Stomach (tissue), 4 donors: ENCODE measurements around the gene FUT8.

Source experiments
- EP300 ChIP-seq: sonication (generic); formaldehyde crosslinking; IDR thresholded peaks from one replicate; pipeline ENCODE4 v1.6.1; 2017; ENCODE audit warnings: antibody characterized with exemption
- POLR2A ChIP-seq, 4 donors: fragments of 450-650 bp; IDR thresholded peaks; one replicate each; pipeline ENCODE4 v1.6.1; 2016; ENCODE audit warnings: antibody characterized with exemption in 4 of 4, control low read depth in 2 of 4, mild to moderate bottlenecking in 1 of 4, moderate library complexity in 1 of 4
- TF ChIP-seq, protein P1 (sequence below), 7 experiments: fragments of 450-650 bp in 4 of 7; fragments of 200-600 bp in 3 of 7; sonication (generic) in 3 of 7; IDR thresholded peaks; one replicate each; pipeline ENCODE4 v1.5.1; 2016 to 2019; ENCODE audit warnings: antibody characterized with exemption in 7 of 7, control low read depth in 2 of 7, mild to moderate bottlenecking in 1 of 7

- TF ChIP-seq POLR2A (IDR thresholded peaks at IDR 0.05) (no peak), EP300 (no peak)
- TF ChIP-seq, protein P1, sequence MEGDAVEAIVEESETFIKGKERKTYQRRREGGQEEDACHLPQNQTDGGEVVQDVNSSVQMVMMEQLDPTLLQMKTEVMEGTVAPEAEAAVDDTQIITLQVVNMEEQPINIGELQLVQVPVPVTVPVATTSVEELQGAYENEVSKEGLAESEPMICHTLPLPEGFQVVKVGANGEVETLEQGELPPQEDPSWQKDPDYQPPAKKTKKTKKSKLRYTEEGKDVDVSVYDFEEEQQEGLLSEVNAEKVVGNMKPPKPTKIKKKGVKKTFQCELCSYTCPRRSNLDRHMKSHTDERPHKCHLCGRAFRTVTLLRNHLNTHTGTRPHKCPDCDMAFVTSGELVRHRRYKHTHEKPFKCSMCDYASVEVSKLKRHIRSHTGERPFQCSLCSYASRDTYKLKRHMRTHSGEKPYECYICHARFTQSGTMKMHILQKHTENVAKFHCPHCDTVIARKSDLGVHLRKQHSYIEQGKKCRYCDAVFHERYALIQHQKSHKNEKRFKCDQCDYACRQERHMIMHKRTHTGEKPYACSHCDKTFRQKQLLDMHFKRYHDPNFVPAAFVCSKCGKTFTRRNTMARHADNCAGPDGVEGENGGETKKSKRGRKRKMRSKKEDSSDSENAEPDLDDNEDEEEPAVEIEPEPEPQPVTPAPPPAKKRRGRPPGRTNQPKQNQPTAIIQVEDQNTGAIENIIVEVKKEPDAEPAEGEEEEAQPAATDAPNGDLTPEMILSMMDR (IDR thresholded peaks at IDR 0.05), result no peak
These were observed 188.2 kb downstream of the FUT8 start for GRCh38 chr14:65600742-65601141.
